Kidney epithelial cell (primary cell): ENCODE measurements around the gene SOS1. TPM values are rescaled to one million over a fixed set of nuclear protein-coding genes. Genes with fewer than 3 reads are reported as not detected.

Source experiments
- DNase-seq: peaks from one replicate; pipeline ENCODE4 v3.0.0-alpha.2; 2010; ENCODE audit warnings: low read depth
- H3K27me3 ChIP-seq: 2 replicates; pipeline ENCODE4 v1.6.0; 2011; ENCODE audit warnings: low read length; ENCODE audit not compliant: control insufficient read depth, insufficient read depth
- H3K36me3 ChIP-seq: 2 replicates; pipeline ENCODE4 v1.5.1; 2011; ENCODE audit warnings: low read length; ENCODE audit not compliant: control insufficient read depth, insufficient read depth
- H3K4me3 ChIP-seq: 2 replicates; pipeline ENCODE4 v1.5.1; 2011; ENCODE audit warnings: low read depth, mild to moderate bottlenecking, control low read depth, low read length
- CTCF ChIP-seq: IDR thresholded peaks from 2 replicates; pipeline ENCODE4 v1.5.1; 2011; ENCODE audit warnings: mild to moderate bottlenecking, moderate library complexity, low read length, control low read depth, inconsistent platforms; ENCODE audit not compliant: insufficient read depth, poor library complexity, severe bottlenecking
- total RNA-seq: library from RNA; depleted of rRNA; stranded (reverse); fragments of >200 nt; gene quantifications from 2 replicates; pipeline ENCODE4 v1.2.3, GENCODE V29; 2015

The SOS1 gene
- total RNA-seq, 1 donor from 2014 or later = 18.7 TPM

- DNase-seq = no peak
- TF ChIP-seq CTCF = no peak
- Histone ChIP-seq H3K4me3 (no peak overlapping the region), H3K36me3 (no peaks in the 10 kb centered on the region), H3K27me3 (no peaks in the 10 kb centered on the region)
Observed at GRCh38 chr2:39068299-39069135, 52.3 kb downstream of the SOS1 start.

GRCh38 chr2:39065616-39066015, 55.2 kb downstream of the SOS1 start:
- no peaks in the 10 kb centered on the region for H3K36me3 ChIP-seq
- TF ChIP-seq CTCF = no peak
- no peaks in the 10 kb centered on the region for H3K27me3 ChIP-seq
- H3K4me3 ChIP-seq = no peak overlapping the region
- DNase-seq = no peak

- TF ChIP-seq CTCF = no peak
- no peak overlapping the region for H3K4me3 ChIP-seq
- H3K36me3 ChIP-seq = no peaks in the 10 kb centered on the region
- no peak for DNase-seq
- no peaks in the 10 kb centered on the region for H3K27me3 ChIP-seq
Observed at GRCh38 chr2:39062320-39062719, 58.5 kb downstream of the SOS1 start.

GRCh38 chr2:39061280-39061679, 59.6 kb downstream of the SOS1 start:
- H3K4me3 ChIP-seq = no peak overlapping the region
- H3K27me3 ChIP-seq = no peaks in the 10 kb centered on the region
- no peak for DNase-seq
- no peaks in the 10 kb centered on the region for H3K36me3 ChIP-seq
- no peak for TF ChIP-seq CTCF

GRCh38 chr2:39059366-39059952, 61.4 kb downstream of the SOS1 start:
- TF ChIP-seq CTCF = peak; percentile 44
- no peak for DNase-seq
- Histone ChIP-seq H3K4me3 (no peak overlapping the region), H3K36me3 (no peaks in the 10 kb centered on the region), H3K27me3 (no peaks in the 10 kb centered on the region)
